CD4-positive, alpha-beta T cell treated with Interleukin-21 for 1 hour (primary cell): ENCODE measurements around the gene EEF1AKMT4.
A peak's percentile ranks its signal among the peaks of the same experiment; 100 is the strongest.

Experiments
- DNase-seq: peaks from one replicate; pipeline ENCODE4 v3.0.0-alpha.2; 2020

Gene EEF1AKMT4

DNA sequence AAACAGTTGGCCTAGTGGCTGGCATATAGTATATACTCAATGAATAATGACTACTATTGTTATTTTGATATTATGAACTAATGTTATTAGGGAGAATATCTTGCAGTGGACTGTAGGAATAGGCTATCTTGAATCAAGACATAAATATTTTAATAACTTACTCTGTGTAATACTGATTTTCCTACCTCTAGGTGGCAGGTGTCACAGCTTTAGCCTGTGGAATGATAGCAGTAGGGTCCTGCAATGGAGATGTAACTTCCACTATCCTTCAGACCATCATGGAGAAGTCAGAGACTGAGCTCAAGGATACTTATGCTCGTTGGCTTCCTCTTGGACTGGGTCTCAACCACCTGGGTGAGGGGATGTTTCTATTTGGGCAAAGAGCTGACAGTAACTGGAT, 56.1 kb downstream of the EEF1AKMT4 start:
- DNase-seq: peak; percentile 20

DNA sequence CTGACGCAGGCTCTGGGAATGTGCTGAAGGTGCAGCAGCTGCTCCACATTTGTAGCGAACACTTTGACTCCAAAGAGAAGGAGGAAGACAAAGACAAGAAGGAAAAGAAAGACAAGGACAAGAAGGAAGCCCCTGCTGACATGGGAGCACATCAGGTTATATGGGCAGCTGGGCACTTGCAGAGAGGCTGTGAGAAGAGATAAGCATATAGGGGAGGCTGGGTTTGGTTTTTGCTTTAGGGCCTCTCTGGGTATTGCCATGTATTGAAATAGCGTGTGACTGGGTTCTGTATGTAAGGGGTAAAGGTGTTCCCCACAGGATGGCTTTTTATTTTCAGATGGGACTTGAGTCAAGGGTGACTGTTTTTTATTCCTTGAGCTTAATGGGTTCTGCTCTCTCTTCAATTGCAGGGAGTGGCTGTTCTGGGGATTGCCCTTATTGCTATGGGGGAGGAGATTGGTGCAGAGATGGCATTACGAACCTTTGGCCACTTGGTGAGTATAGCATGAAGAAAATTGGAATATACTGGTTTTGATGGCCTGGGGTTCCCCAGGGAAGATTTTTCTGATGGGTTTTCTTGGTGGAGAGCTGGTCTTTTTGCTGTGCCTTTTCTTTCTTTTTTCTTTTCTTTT, 57.0 kb downstream of the EEF1AKMT4 start:
- no peak for DNase-seq

DNA sequence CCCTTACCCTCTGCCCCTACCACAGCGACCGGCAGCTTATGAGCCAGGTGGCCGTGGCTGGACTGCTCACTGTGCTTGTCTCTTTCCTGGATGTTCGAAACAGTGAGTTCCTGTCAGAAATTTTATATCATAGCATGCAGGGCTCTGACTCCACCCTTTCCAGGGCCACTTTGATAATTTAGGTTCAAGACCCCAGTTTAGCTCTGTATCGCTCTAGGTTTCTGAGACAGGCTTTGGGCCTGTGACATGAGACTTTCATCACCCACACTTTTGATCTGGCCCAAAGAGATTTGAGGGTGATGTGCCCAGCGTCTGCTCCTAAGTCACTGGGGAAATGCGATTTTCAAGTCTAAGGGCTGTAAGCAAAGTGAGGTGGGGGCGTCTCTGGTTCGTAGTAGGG, 58.4 kb downstream of the EEF1AKMT4 start:
- no peak for DNase-seq
